Raji (cell line): ENCODE data around the gene IFNAR1.
A peak's percentile ranks its signal among the peaks of the same experiment; 100 is the strongest.

Experiments
- POLR2A ChIP-seq: IDR thresholded peaks from 2 replicates; pipeline ENCODE4 v1.6.1; 2011; ENCODE audit warnings: low read depth, low read length, control low read depth; ENCODE audit not compliant: insufficient read depth

Gene IFNAR1

GRCh38 chr21:33324291-33325221 lies at the start of gene IFNAR1:
Gene IFNAR1, plus strand, starts transcription at chr21:33324970. Its CDS starts 86 bp downstream, at chr21:33325056.
- TF ChIP-seq POLR2A = peak; percentile 89

- no peak for TF ChIP-seq POLR2A
Measured at GRCh38 chr21:33278721-33279120, 46.0 kb upstream of the IFNAR1 start.

- no peak for TF ChIP-seq POLR2A
Measured at GRCh38 chr21:33279330-33279820, 45.4 kb upstream of the IFNAR1 start.

GRCh38 chr21:33281096-33281652 lies 43.6 kb upstream of the IFNAR1 start:
- TF ChIP-seq POLR2A = no peak

- TF ChIP-seq POLR2A = no peak
Measured at GRCh38 chr21:33283203-33283602, 41.6 kb upstream of the IFNAR1 start.

GRCh38 chr21:33286076-33286475 lies 38.7 kb upstream of the IFNAR1 start:
- no peak for TF ChIP-seq POLR2A

- TF ChIP-seq POLR2A = no peak
Measured at GRCh38 chr21:33286600-33287456, 37.9 kb upstream of the IFNAR1 start.

- TF ChIP-seq POLR2A = no peak
Measured at GRCh38 chr21:33289199-33289819, 35.5 kb upstream of the IFNAR1 start.

- TF ChIP-seq POLR2A = no peak
Measured at GRCh38 chr21:33290441-33290840, 34.3 kb upstream of the IFNAR1 start.

- TF ChIP-seq POLR2A = no peak
Measured at GRCh38 chr21:33291686-33292085, 33.1 kb upstream of the IFNAR1 start.

- no peak for TF ChIP-seq POLR2A
Measured at GRCh38 chr21:33292724-33293123, 32.0 kb upstream of the IFNAR1 start.

- TF ChIP-seq POLR2A = no peak
Measured at GRCh38 chr21:33293136-33293535, 31.6 kb upstream of the IFNAR1 start.

- no peak for TF ChIP-seq POLR2A
Measured at GRCh38 chr21:33293811-33294216, 31.0 kb upstream of the IFNAR1 start.

- TF ChIP-seq POLR2A = no peak
Measured at GRCh38 chr21:33296156-33296555, 28.6 kb upstream of the IFNAR1 start.
